AG09309 (cell line): ENCODE data around the gene RNF166.

Source experiments
- DNase-seq: peaks from one replicate; pipeline ENCODE4 v3.0.0-alpha.2; 2010; ENCODE audit warnings: low read depth
- H3K4me3 ChIP-seq: 2 replicates; pipeline ENCODE4 v1.5.1; 2011; ENCODE audit warnings: mild to moderate bottlenecking, low read depth, low read length, moderate library complexity; ENCODE audit not compliant: control insufficient read depth
- CTCF ChIP-seq: IDR thresholded peaks from 2 replicates; pipeline ENCODE4 v1.5.1; 2011; ENCODE audit warnings: mild to moderate bottlenecking, low read depth, low read length, inconsistent platforms; ENCODE audit not compliant: insufficient read depth, control insufficient read depth; ENCODE audit errors: missing control alignments

RNF166 gene

GRCh38 chr16:88723507-88723887, 17.3 kb upstream of the RNF166 start:
- no peak overlapping the region for H3K4me3 ChIP-seq
- no peak for DNase-seq
- no peak for TF ChIP-seq CTCF

GRCh38 chr16:88722784-88723506, 16.7 kb upstream of the RNF166 start:
- no peak for TF ChIP-seq CTCF
- no peak for DNase-seq
- H3K4me3 ChIP-seq = no peak overlapping the region

GRCh38 chr16:88721815-88722755, 15.9 kb upstream of the RNF166 start:
- H3K4me3 ChIP-seq = no peak overlapping the region
- no peak for TF ChIP-seq CTCF
- DNase-seq = no peak

- TF ChIP-seq CTCF = no peak
- no peak for DNase-seq
- no peak overlapping the region for H3K4me3 ChIP-seq
Observed at GRCh38 chr16:88721236-88721635, 15.0 kb upstream of the RNF166 start.

GRCh38 chr16:88720396-88720970, 14.3 kb upstream of the RNF166 start:
- no peak for TF ChIP-seq CTCF
- no peak for DNase-seq
- no peak overlapping the region for H3K4me3 ChIP-seq

- H3K4me3 ChIP-seq = no peak overlapping the region
- no peak for TF ChIP-seq CTCF
Observed at GRCh38 chr16:88719933-88720296, 13.7 kb upstream of the RNF166 start.

More at GRCh38 chr16:88719933-88720296, 13.7 kb upstream of the RNF166 start:
- DNase-seq = no peak
